GM19395 (cell line): ENCODE measurements around the gene COL4A2.

Source experiments
- ATAC-seq: cut with Tn5 transposase; IDR thresholded peaks from one replicate; pipeline ENCODE4 v1.9.1; 2021; ENCODE audit warnings: mild to moderate bottlenecking, moderate library complexity; ENCODE audit not compliant: unreplicated experiment

The COL4A2 gene

DNA sequence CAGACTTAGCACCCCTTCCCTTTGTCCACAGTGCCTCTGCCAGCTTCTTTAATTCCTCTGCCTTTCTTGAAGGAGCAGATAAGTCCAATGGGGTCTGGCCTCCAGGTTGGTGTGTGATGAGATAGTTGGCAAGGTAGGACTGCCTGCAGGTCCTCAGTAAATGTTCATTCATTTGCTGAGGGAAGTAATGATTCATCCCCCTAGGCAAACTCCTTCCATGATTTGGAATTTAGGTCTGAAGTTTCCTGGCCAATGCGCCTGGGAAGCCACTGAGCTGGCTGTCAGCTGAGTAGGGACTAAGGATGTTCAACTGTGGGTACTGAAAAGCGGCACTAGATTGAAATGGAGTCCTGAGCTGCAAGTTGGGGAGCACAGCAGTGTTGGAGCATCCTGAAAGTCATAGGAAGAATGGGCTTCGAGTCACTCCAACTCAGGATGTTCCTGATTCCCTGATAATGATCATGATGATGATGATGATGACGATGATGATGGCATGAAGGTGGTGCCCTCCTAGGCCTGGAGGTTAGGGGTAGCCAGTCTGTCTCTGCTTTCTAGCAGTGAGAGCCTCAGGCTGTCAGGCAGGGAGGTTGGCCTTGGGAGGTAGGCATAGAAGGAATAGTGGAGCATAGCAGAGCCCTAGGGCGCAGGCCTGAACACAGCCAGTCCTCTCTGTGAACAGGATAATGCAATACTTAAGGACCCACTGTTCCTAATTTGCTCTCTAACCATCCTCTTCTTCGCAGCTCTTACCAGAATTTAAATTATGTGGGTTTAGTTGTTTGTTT, 44.7 kb downstream of the COL4A2 start:
- ATAC-seq = no peak

GRCh38 chr13:110352735-110353134, 45.7 kb downstream of the COL4A2 start:
- no peak for ATAC-seq

DNA sequence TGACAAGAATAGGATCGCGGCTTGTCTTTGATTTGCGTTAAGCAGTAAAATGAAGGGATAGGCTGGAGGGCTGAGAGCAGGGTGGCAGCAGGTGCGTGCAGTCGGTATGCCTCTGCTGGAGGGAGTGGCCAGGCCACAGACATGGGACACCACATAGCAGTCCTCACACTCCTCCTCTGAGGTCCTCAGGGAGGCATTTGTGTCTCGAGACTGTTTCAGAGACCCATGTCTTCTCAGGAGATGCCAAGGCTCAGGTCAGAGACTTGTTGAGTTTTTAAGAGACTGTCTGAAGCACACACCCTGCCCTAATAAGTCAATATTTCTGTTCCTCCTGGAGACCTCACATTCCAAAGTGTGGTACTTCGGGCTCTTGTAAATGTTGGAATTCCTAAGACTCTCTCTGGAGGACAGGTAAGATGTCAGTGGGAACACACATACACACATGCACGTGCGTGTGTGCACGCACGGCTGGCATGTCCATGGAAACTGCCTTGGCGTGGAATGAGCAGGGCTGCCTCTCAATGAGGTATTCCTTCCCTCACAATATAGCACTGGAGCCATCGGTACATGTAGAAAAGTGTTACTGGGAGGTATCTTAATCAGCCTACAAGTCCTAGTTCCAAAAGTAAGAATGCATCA, 46.4 kb downstream of the COL4A2 start:
- no peak for ATAC-seq

DNA sequence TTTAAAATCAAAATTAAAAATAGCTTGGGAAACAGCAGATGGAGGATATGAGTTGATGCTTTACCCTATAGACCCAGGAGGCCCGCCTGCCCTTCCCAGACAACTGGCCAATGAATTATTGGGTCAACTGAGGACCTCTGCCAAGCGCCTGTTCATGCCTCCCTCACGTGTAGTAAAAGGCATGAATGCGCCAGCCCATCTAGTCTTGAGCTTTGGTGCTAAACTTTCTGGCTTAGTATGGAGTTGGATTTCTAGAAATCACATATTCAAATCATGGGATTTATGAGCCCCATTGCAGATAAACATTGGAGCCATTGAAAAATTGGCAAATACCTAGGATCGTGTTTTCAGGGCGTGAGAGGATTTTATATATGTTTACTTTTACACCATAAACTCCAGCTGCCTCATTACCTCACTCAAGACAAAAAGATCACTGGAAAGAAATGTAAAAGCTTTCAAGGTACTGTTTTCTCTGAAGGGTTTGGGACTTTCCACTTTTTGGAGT, 47.1 kb downstream of the COL4A2 start:
- ATAC-seq = no peak

DNA sequence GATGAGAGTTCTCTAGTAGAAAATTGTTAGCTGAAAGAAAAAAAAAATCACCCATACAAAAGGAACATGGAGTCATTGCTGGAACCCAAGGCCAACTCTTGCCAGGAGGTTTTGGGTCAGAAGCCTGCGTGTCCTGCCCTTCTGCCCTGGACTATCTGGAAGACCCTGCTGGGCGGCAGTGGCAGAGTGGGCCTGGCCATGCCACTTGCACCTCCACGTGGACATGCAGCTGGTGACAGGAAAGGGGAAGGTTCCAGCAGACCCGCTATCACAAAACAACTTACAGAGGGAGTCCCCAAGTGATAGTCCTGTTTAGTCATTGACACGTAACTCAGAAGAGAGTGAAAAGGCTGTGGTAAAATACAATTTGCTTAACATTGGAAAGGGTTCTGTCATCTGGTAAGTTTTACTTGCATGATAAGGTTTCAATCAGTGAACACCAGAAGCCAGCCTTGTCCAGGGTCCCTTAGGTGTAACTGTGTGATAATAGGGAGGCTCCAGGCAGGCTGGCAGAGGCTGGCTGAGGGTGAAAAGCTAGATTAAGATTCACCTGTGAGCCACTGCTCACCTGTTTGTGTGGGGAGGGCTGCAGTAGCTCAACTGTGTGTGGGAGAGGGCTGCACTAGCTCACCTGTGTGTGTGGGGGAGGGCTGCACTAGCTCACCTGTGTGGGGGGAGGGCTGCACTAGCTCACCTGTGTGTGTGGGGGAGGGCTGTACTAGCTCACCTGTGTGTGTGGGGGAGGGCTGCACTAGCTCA, 47.8 kb downstream of the COL4A2 start:
- no peak for ATAC-seq

GRCh38 chr13:110356362-110356761, 49.3 kb downstream of the COL4A2 start:
- ATAC-seq = no peak

GRCh38 chr13:110358381-110358780, 51.3 kb downstream of the COL4A2 start:
- no peak for ATAC-seq

GRCh38 chr13:110359840-110360301, 52.8 kb downstream of the COL4A2 start:
- no peak for ATAC-seq

DNA sequence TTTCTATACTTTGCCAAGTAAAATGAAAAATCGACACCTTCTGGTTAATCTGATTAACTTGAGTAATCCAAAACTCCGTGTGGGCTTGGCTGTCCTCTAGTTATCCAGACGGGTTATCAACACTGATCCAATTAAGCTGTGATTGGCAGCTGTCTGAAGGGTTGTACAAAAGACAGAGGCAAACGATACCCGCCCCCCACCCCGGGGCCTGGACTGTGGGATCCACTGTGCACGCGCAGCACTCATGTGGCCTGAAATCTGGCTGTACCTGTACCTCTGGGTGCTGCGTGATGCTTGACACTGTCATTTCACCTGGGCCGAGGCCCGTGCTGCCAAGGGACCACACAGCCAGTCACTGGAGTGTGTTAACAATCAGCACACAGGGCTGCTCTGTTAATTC, 53.5 kb downstream of the COL4A2 start:
- ATAC-seq = no peak

- ATAC-seq = no peak
Observed at GRCh38 chr13:110361365-110361911, 54.4 kb downstream of the COL4A2 start.

- no peak for ATAC-seq
Observed at GRCh38 chr13:110363010-110363409, 55.9 kb downstream of the COL4A2 start.

DNA sequence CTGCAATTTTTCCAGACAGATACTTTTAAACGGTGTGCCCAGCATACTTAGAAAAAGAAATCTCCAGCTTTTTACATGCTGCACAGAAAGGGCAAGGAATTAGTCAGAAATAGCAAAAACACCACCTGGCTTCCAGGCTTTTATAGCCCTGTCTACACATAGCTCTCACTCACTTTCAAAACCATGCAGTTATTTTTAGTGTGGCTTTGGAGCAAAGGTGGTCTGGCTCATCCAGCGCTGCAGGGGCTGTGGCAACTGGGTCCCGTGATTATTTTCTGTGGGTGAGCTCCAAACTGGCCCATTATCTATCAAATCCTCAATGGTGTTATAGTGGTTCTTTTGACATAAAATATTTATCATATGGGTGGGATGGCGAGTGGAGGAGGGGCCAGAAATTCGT, 57.0 kb downstream of the COL4A2 start:
- no peak for ATAC-seq

DNA sequence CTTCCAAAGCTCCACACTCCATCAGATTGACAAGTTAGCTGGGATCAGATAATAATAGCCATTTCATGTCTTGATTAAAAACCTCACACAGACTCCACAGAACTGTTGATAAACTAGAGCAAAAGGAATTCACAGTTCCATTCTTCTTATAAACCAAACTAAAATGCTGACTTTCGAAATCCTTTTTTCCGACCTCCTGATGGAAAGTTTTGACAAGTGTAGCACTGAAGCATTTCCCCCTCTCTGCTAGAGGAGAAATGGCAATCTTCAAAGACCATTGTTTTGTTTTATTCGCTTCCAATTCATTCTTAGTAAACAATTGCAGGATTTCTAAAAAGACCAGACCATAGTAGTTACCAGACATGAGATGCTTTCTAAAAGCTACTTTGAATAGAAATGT, 58.8 kb downstream of the COL4A2 start:
- ATAC-seq = no peak

GRCh38 chr13:110366733-110367132, 59.6 kb downstream of the COL4A2 start:
- no peak for ATAC-seq

DNA sequence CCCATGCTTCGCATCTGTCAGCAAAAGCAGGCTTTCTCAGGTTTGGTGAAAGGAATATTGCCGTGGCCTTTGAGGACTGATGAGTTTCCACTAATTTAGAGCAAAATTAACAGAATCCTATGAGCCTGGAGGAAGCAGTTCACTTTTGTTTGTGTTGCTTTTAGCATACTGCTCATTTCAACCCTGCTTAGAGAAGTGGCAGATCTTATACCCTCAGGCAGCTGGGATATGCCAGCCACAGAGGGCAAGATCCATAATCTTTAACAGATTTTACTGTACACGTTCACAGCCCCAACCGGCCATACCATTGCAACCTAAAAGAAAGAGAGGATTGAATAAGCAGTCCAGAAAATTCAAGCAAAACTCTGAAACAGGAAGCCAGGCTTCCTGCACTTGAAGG, 60.5 kb downstream of the COL4A2 start:
- ATAC-seq = no peak

- no peak for ATAC-seq
Observed at GRCh38 chr13:110368408-110368807, 61.3 kb downstream of the COL4A2 start.

DNA sequence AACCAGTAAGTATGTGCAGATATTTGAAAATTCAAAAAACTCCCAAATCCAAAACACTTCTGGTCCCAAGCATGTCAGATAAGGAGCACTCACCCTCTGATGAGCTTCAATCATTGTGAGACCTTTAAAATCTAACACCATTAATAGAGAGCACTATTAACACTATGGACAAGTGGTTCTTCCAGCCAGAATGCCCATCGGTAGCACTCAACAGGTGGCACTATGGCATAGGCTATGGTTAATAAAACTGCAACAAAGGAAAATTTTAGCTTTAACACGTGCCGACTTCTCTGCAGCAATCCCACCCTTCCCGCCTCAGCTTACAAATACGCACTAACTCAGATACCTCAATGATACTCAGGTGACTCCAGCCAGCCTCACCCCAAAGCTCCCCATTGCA, 62.3 kb downstream of the COL4A2 start:
- ATAC-seq = no peak

DNA sequence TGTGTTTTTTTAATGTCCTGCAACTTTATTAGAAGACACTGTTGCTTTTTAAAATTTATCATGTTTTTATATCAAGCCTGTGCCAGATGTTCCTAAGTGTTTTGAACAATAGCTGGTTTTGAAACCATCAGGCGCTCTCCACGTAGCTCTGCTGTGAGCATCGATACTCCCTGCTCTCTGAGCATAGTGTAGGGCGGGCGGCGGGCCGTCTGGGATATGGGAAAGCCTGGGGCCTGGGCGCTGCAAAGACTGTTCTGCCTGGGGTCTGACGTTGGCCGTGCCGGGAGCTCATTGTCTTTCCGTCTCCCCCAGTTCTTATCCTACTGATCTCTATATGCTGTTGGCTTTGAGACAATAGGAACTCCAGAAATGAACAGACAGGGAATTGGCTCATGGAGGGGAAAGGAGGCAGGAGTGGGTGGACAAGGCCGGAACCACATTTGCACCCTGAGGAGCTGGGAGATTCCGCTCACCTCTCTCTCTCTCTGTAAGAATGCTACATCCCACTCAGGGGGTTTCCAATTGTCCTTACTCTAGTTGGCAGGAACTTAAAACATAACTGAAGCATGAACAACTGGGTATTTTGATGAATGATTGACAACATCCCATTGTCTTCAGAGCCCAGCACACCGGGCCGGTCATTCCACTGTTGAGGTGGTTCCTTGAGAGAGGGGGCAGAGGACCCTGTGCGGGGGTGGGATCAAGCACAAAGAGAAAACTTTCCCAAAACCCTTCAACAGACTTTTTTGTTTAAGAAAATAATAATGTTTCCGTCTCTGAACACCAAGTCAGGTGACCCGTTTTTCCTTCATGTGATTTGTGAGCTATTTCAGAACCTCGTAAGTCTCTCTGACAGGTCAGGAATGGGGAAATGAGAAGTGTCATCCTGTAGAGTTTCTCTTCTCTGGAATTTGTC, 64.7 kb downstream of the COL4A2 start:
- peak; percentile 77 for ATAC-seq

DNA sequence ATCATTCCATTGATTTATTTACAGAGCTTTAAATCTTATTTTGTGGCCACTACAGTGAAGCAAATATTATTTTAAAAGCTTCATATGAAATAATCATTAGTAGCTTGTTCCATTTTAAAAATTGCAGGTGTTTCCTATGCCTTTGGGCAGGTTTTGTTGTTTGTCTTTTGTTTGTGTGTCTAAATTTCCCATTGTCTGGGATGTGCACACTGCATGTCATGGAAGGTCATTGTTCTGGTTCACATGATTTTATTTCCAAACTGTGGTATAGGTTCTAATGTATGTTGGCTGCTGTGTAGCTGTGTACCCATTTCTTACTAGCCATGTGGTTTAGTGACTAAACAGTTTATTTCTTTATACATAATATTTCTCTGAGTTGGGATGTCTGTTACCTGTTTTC, 65.6 kb downstream of the COL4A2 start:
- no peak for ATAC-seq

GRCh38 chr13:110373617-110374016, 66.5 kb downstream of the COL4A2 start:
- no peak for ATAC-seq
